HK-2 (cell line): ENCODE measurements around the gene TMEM256.
A peak's percentile ranks its signal among the peaks of the same experiment; 100 is the strongest.

ENCODE experiments used
- DNase-seq: peaks from one replicate; pipeline ENCODE4 v3.0.0-alpha.2; 2018; ENCODE audit not compliant: unreplicated experiment

The TMEM256 gene

GRCh38 chr17:7403977-7404736, at the start of gene TMEM256:
Gene TMEM256, minus strand, starts transcription at chr17:7404097. Its CDS starts 13 bp downstream, at chr17:7404084.
- DNase-seq, result peak; percentile 99

- DNase-seq, result no peak
Measured at GRCh38 chr17:7448461-7448860, 44.6 kb upstream of the TMEM256 start.

GRCh38 chr17:7445619-7445968, 41.7 kb upstream of the TMEM256 start:
- peak; percentile 49 for DNase-seq

- DNase-seq, result peak; percentile 55
Measured at GRCh38 chr17:7444682-7445618, 41.1 kb upstream of the TMEM256 start, which contains the start of gene CHRNB1. Gene CHRNB1, plus strand, starts transcription at chr17:7445061. Its CDS starts 67 bp downstream, at chr17:7445128.

- no peak for DNase-seq
Measured at GRCh38 chr17:7443499-7444485, 39.9 kb upstream of the TMEM256 start.

- no peak for DNase-seq
Measured at GRCh38 chr17:7442142-7442541, 38.2 kb upstream of the TMEM256 start.

- DNase-seq, result no peak
Measured at GRCh38 chr17:7441266-7441665, 37.4 kb upstream of the TMEM256 start.

GRCh38 chr17:7440834-7441195, 36.9 kb upstream of the TMEM256 start:
- peak; percentile 85 for DNase-seq

GRCh38 chr17:7440113-7440833, 36.4 kb upstream of the TMEM256 start:
- DNase-seq, result peak; percentile 78

GRCh38 chr17:7439462-7440112, 35.7 kb upstream of the TMEM256 start, which contains the start of gene FGF11:
Gene FGF11, plus strand, starts transcription at chr17:7439512. Its CDS starts 109 bp downstream, at chr17:7439621.
- DNase-seq, result no peak

- DNase-seq, result no peak
Measured at GRCh38 chr17:7438656-7439460, 35.0 kb upstream of the TMEM256 start.

GRCh38 chr17:7437950-7438614, 34.2 kb upstream of the TMEM256 start:
- no peak for DNase-seq

GRCh38 chr17:7437369-7437863, 33.5 kb upstream of the TMEM256 start:
- no peak for DNase-seq

- DNase-seq, result peak; percentile 73
Measured at GRCh38 chr17:7436556-7437368, 32.9 kb upstream of the TMEM256 start.

- DNase-seq, result peak; percentile 68
Measured at GRCh38 chr17:7435676-7436555, 32.0 kb upstream of the TMEM256 start.

- DNase-seq, result no peak
Measured at GRCh38 chr17:7432296-7432695, 28.4 kb upstream of the TMEM256 start.

- no peak for DNase-seq
Measured at GRCh38 chr17:7431231-7431630, 27.3 kb upstream of the TMEM256 start.
